ENCODE data around the gene PALLD. TPM values are rescaled to one million over a fixed set of nuclear protein-coding genes. Genes with fewer than 3 reads are reported as not detected.
"Not testable (repeated sequence)": the region's sequence is repeated elsewhere in the genome, so short reads cannot be mapped to it uniquely, and the experiment has no call there.

The PALLD gene
- total RNA-seq, 2 experiments from 2014 or later = 1.5 to 3.7 TPM

DNA sequence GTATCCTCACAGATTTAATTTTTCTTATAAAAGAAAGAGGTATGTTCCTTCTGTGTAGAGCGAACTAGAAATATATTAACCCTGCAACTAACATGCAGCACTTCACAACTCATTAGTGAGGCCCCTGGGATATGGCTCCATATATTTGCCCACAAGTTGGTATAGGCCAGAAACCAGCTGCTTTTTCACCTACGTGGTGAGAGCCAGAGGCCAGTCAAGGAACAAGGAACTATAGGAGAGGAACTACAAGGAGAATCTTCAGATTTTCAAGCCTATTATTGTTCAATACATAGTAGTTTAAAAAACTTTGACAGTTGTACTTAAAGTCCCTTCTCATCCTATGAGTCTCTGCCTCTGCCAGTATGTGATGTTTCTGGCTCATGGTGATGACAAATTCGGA is 307.3 kb downstream of the PALLD start:
- no peaks in the 10 kb centered on the region for H3K4me1 Mint-ChIP-seq
- no peaks in the 10 kb centered on the region for H3K36me3 Mint-ChIP-seq
- H3K9me3 Mint-ChIP-seq (ENCODE audit: low read depth) = no peaks in the 10 kb centered on the region
- no peak overlapping the region for H3K4me3 Mint-ChIP-seq
- CTCF ChIA-PET = no interaction called here
- ATAC-seq (no peak), DNase-seq (no peak)
- H3K27ac Mint-ChIP-seq = no peak overlapping the region
- peaks cover 7% of the 10 kb centered on the region for H3K27me3 Mint-ChIP-seq

DNA sequence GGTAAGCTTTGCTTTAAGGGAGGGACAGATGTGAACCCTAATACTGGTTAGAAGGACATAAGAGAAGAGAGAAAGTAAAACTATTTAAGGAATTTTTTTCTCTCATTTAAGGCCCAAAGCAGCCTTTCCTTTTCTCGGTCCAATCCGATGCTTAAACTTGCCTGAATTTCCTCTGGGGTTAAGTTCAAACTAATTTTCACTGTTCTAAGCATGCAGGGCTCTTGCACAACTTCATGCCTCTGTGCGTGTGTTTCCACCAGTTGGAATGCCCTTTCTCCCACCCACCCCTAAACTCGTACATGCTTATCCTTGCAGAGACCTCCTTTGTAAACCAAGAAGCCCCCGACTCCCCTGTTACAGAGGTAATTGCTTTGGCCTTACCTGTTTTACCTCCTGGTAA is 308.5 kb downstream of the PALLD start:
- H3K36me3 Mint-ChIP-seq = no peaks in the 10 kb centered on the region

DNA sequence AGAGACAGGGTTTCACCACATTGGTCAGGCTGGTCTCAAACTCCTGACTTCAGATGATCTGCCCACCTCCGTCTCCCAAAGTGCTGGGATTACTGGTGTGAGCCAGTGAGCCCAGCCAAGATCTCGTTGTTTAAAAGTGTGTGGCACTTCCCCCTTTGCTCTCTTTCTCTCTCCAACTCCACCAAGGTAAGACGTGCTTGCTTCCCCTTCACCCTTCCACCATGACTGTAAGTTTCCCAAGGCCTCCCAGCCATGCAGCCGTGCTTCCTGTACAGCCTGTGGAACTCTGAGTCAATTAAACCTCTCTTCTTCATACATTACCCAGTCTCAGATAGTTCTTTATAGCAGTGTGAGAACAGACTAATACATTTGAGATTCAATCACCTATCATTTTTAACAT is 309.4 kb downstream of the PALLD start:
- H3K27me3 Mint-ChIP-seq = peaks cover 13% of the 10 kb centered on the region
- CTCF ChIA-PET; H3K36me3 Mint-ChIP-seq; ATAC-seq; DNase-seq; H3K9me3 Mint-ChIP-seq (ENCODE audit: low read depth); H3K27ac Mint-ChIP-seq; H3K4me3 Mint-ChIP-seq; H3K4me1 Mint-ChIP-seq: not testable (repeated sequence)

More for the DNA sequence above, 308.5 kb downstream of the PALLD start:
- DNase-seq (no peak), ATAC-seq (no peak)
- Mint-ChIP-seq H3K4me1 (no peaks in the 10 kb centered on the region), H3K27me3 (peaks cover 9% of the 10 kb centered on the region), H3K4me3 (no peak overlapping the region), H3K27ac (no peak overlapping the region), H3K9me3 (ENCODE audit: low read depth) (no peaks in the 10 kb centered on the region)
- CTCF ChIA-PET = no interaction called here

DNA sequence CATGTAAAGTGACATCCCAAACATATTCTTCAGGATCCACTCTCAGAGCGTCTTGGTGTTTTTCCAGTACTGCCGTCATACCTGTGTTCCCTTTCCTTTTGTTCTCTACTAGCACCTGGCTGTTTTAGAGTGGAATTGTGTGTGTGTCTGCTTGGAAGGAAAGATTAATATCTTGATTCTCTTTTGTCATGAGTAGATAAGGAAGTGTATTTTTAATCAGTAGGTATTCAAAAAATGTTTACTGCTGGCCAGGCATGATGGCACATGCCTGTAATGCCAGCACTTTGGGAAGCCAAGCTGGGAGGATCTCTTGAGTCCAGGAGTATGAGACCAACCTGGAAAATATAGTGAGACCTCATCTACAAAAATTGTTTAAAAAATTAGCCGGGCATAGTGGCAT is 314.4 kb downstream of the PALLD start:
- H3K27ac Mint-ChIP-seq = no peak overlapping the region

DNA sequence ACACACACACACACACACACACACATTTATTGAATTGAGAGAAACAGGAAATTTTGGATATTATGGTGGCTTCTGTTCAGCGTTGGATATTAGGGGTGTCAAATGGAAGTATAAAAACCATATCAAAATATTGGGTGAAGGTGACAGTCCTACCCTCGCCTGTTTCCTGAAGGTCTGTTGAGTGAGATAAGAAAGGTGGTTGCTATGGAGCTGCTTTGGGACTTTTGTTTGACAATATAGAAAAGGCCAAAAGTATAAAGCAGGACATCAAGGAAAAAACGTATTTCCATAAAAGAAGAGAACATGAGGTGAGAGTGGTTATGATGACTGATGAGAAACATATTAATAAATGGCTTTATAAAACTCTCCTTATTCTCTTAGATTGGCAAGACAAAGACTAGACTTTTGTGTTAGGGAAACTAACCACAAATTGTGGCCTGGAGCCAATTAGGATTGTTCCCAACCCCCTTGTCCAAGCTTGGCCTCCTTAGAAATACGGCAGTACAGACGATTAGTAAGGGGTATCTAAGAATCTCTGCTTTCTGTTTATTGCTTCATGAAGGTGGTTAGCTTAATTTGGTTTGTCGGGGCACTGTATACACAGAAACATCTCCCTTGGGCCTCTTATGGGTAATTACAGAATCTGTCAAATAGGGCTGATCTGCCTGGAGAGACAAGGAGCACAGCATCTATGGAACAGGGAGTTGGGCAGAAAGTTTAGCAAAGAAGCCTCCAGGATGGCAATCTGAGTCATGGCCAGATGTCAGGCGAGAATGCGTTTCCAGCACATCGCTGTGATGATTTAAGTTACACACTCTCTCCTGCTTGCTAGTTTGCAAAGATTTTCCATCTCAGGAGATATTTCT is 315.2 kb downstream of the PALLD start:
- CTCF ChIA-PET = no interaction called here
- Mint-ChIP-seq H3K4me1 (peaks cover 7% of the 10 kb centered on the region), H3K4me3 (no peak overlapping the region)

More for the DNA sequence above, 314.4 kb downstream of the PALLD start:
- Mint-ChIP-seq H3K27me3 (peaks cover 45% of the 10 kb centered on the region), H3K4me1 (no peaks in the 10 kb centered on the region), H3K36me3 (no peaks in the 10 kb centered on the region), H3K4me3 (no peak overlapping the region), H3K9me3 (ENCODE audit: low read depth) (no peaks in the 10 kb centered on the region)
- CTCF ChIA-PET = no interaction called here
- DNase-seq = no peak
- ATAC-seq = no peak

DNA sequence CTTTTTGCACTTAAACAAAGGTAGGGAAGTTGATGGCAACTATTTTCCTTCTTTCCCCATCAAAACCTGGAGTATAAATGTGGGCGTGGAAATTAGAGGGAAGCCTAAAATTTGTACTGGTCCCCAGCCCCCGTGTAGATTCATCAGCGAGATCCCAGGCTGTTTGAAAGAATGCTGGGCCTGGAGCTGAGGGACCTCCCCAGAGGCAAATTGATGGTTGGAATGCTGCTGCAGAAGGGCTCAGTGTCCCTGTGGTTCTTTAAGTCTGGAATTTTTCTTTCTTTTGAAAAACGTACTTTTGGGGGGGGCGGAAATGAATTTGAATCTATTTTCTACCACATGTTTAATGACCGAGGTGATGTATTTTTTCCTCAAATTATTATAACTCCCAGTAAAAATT is 316.0 kb downstream of the PALLD start:
- no peak overlapping the region for H3K27ac Mint-ChIP-seq
- no peaks in the 10 kb centered on the region for H3K9me3 Mint-ChIP-seq (ENCODE audit: low read depth)
- peaks cover 9% of the 10 kb centered on the region for H3K4me1 Mint-ChIP-seq
- DNase-seq = no peak
- H3K4me3 Mint-ChIP-seq = no peak overlapping the region
- ATAC-seq = no peak
- peaks cover 60% of the 10 kb centered on the region for H3K27me3 Mint-ChIP-seq
- H3K36me3 Mint-ChIP-seq = no peaks in the 10 kb centered on the region
- CTCF ChIA-PET = no interaction called here

More for the DNA sequence above, 315.2 kb downstream of the PALLD start:
- DNase-seq = no peak
- no peak for ATAC-seq
- H3K9me3 Mint-ChIP-seq (ENCODE audit: low read depth) = no peaks in the 10 kb centered on the region
- peaks cover 52% of the 10 kb centered on the region for H3K27me3 Mint-ChIP-seq
- H3K27ac Mint-ChIP-seq = no peak overlapping the region
- no peaks in the 10 kb centered on the region for H3K36me3 Mint-ChIP-seq

DNA sequence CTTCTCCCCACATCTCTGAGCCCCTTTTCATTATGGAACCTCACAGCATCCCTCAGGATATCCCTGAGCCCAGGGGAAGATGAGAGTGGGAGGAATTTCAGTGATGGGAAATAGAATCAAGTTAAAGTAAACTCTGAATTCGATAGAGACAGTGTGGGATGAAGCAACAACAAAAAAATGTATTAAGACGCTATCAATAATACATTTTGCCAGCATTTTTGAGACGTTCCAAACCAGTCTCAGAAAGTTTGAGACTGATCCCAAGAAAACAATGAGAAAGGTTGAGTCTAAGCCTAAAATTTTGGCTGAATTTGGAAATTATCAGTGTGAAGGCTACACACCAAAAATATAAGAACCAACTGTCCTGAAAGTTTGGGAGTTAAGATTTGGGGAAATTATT is 317.0 kb downstream of the PALLD start:
- Mint-ChIP-seq H3K4me1 (peaks cover 9% of the 10 kb centered on the region), H3K27me3 (peaks cover 67% of the 10 kb centered on the region), H3K4me3 (no peak overlapping the region), H3K9me3 (ENCODE audit: low read depth) (no peaks in the 10 kb centered on the region), H3K36me3 (no peaks in the 10 kb centered on the region), H3K27ac (no peak overlapping the region)
- ATAC-seq (no peak), DNase-seq (no peak)
- CTCF ChIA-PET = no interaction called here

DNA sequence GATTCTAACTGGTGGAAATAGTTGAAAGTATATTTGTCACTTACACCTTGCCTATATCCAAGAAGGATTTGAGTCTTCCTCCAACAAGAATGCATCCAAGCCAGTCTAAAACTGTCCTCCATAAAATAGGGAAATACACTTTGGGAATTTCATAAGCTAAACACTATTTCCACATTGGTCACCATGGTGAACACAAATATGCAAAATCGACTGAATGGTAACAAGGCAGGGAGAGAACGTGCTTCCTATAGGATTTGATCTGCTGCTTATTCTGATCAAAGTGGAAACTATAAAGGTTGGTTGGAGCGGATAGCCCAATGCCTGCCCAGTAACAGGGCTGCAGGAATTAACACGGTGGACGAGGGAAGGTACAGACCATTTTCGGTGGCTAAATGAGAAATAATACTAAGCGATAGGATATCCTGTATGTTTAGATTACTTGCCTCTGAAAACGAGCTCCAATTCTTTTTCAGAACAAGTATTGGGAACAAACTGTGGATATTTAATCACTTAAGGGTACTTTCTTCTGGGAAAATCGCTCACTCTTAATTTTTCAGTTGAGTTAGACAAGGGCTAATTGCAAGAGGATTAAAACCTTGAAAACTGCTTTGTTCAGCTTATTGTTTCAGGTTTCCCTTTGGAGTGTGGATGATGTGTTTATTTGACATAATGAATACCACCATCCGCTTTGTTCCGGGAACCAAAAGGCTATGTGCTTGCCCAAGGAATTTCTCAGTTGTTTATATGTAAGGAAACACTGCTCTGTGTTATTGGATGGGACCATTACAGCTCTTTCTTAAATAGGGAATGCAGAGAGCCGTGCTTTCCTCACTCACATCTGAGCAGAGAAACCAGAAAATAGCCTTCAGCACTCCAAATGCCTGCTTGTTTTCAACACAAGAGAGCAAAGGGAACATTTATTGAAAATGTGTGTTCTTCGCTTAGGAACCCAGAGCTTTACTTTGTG is 318.8 kb downstream of the PALLD start:
- CTCF ChIA-PET = interaction anchor here (0.7 kb wide), 1 partner anchor 15 kb away, joined by 3 read pairs; no protein-coding TSS in a partner anchor
- H3K4me1 Mint-ChIP-seq = peaks cover 9% of the 10 kb centered on the region
- H3K27me3 Mint-ChIP-seq = peaks cover 69% of the 10 kb centered on the region
- H3K36me3 Mint-ChIP-seq = no peaks in the 10 kb centered on the region
- no peaks in the 10 kb centered on the region for H3K9me3 Mint-ChIP-seq (ENCODE audit: low read depth)
- DNase-seq (no peak), ATAC-seq (no peak)
- H3K27ac Mint-ChIP-seq = no peak overlapping the region
- no peak overlapping the region for H3K4me3 Mint-ChIP-seq

DNA sequence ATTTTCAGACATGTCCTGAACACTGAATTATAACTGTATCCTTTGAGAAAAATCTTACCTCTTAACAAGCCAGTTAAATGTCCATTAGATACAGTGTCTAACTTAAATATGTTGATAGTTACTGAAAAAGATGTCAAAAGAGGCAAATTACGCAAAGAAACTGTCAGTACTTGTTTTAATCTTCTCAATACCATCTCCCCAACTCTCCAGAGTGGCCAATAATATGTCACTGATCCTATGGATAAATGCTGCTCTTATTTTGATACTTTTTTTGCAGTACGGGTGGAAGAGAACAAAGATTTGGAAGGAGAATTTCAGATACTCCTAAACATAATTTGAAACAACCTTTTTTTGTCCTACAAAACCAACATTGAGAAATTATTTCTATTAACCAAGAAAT is 320.5 kb downstream of the PALLD start:
- CTCF ChIA-PET = interaction anchor here (2.0 kb wide), 1 partner anchor 14 kb away, joined by 6 read pairs; no protein-coding TSS in a partner anchor
- Mint-ChIP-seq H3K27me3 (peaks cover 60% of the 10 kb centered on the region), H3K9me3 (ENCODE audit: low read depth) (no peaks in the 10 kb centered on the region), H3K36me3 (no peaks in the 10 kb centered on the region), H3K4me3 (no peak overlapping the region), H3K4me1 (peaks cover 9% of the 10 kb centered on the region), H3K27ac (no peak overlapping the region)
- DNase-seq = no peak
- no peak for ATAC-seq

DNA sequence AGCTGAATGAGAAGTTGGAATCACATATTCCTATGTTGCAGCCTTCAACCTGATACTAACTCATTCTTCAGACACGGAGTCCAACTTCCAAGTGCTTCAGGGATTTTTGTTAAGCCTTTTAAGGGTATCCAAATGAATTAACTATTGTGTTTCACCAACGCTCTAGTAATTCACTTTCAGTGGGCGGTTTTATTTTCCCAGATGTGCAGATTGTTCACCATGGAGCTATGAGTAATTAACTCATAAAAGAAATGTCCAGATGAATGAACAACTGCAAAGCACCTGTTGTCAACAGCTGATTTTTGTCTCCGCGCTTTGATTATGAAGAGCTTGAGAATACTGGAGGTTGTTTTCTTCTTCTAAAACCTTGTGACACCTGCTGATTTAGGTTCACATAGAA is 325.6 kb downstream of the PALLD start:
- Mint-ChIP-seq H3K27ac (no peak overlapping the region), H3K9me3 (ENCODE audit: low read depth) (no peaks in the 10 kb centered on the region), H3K4me1 (no peaks in the 10 kb centered on the region), H3K27me3 (peaks cover 28% of the 10 kb centered on the region), H3K36me3 (no peaks in the 10 kb centered on the region), H3K4me3 (no peak overlapping the region)
- CTCF ChIA-PET = no interaction called here
- DNase-seq = no peak
- no peak for ATAC-seq

DNA sequence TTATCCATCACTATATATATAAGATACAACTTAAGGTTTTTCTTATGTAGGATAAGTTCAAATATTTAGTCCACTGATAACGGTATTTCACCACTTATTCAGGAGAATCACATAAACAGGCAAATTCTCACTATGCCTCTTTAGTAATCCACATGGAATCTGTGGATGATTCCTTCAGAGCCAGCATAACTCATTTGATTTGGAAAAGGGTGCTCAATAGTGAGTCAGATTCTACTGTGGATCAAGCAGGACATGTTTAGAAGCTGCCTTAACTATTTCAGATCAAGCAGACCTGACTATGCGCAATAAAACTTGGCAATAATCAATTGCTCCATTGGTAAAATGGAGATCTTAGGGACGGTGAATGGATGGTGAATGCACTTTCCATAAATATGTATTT is 329.1 kb downstream of the PALLD start:
- ATAC-seq = no peak

DNA sequence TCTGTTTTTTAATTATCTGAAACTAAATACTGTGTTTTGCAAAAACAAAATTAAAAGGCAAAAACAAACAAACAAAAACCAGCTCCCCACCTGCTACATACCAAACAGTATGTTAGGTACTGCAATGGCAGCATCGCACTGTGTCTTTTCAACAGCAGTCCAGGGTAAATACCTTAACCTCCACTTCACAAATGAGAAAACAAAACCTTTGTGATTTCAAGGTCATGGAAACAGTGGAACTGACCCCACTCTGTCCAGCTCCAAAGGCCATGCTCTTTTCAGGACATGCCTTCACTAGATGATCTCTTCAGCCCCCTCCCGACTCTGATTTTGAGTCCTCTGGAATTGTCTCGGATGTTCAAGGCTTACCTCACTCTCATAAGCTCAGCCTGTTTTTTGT is 329.8 kb downstream of the PALLD start:
- peaks cover 38% of the 10 kb centered on the region for H3K27me3 Mint-ChIP-seq
- no peak overlapping the region for H3K27ac Mint-ChIP-seq
- no peak for ATAC-seq
- H3K36me3 Mint-ChIP-seq = no peaks in the 10 kb centered on the region
- no peaks in the 10 kb centered on the region for H3K9me3 Mint-ChIP-seq (ENCODE audit: low read depth)
- CTCF ChIA-PET = no interaction called here
- H3K4me3 Mint-ChIP-seq = no peak overlapping the region
- DNase-seq = no peak
- peaks cover 3% of the 10 kb centered on the region for H3K4me1 Mint-ChIP-seq

More for the DNA sequence above, 329.1 kb downstream of the PALLD start:
- Mint-ChIP-seq H3K4me1 (no peaks in the 10 kb centered on the region), H3K4me3 (no peak overlapping the region), H3K27ac (no peak overlapping the region), H3K9me3 (ENCODE audit: low read depth) (no peaks in the 10 kb centered on the region), H3K27me3 (peaks cover 32% of the 10 kb centered on the region), H3K36me3 (no peaks in the 10 kb centered on the region)
- no peak for DNase-seq
- CTCF ChIA-PET = no interaction called here

DNA sequence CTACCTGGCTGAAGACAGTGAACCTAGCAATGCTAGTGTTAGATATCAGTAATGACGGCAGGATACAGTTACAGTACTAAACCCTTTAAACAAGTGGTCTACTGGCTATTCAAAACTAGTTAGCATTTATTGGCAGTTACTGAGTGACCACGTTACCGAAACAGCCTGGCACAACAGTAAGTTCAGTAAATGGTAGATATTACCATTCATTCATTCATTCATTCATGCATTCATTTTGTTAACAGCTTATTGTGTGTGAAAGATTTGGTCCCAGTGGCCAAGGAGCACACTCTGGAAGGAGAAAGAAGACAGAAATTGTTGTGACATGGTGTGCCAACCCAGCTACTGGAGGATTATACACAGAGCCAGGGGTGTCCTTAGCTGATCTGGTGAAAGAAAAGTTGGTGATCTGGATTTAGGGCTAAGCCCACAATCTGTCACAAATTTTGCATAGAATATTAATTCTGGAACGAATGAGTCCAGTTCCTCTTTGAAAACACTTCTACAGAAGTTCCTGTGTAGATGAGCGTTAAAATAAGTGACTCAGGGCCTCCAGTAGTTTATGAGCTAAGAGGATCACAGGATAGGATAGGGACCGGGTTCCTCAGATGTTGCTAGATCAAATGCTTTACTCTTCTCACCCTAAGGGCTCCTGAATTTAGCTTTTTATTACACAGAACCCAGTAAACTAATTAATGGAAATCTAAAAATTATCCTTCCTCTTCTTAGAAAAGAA is 334.1 kb downstream of the PALLD start:
- Mint-ChIP-seq H3K4me1 (peaks cover 8% of the 10 kb centered on the region), H3K27ac (no peak overlapping the region), H3K36me3 (no peaks in the 10 kb centered on the region), H3K27me3 (peaks cover 74% of the 10 kb centered on the region), H3K4me3 (peak overlapping the region; percentile 57), H3K9me3 (ENCODE audit: low read depth) (no peaks in the 10 kb centered on the region)
- CTCF ChIA-PET = interaction anchor here (0.7 to 2.1 kb wide), 4 partner anchors 10 to 38 kb away, joined by 3 to 7 read pairs (median 5); no protein-coding TSS in a partner anchor
- DNase-seq (no peak), ATAC-seq (no peak)

All from activated CD8-positive, alpha-beta memory T cell treated with anti-CD3 and anti-CD28 coated beads, Interleukin-2, amount 10 ng/mL, durations not matched to agents 7 days and 5 days (primary cell).